H1 (cell line): ENCODE measurements around the gene CREBBP. TPM values are rescaled to one million over a fixed set of nuclear protein-coding genes. Genes with fewer than 3 reads are reported as not detected.

Experiments
- CHD7 ChIP-seq: fragments of 300-600 bp; sonication (generic); IDR thresholded peaks from 2 replicates; pipeline ENCODE4 v1.7.1; 2012; ENCODE audit warnings: low read length, moderate library complexity, mild to moderate bottlenecking, inconsistent platforms; ENCODE audit not compliant: insufficient replicate concordance
- RNF2 ChIP-seq: fragments of 200-900, 300-1000 bp; sonication (generic); IDR thresholded peaks from 2 replicates; pipeline ENCODE4 v1.7.1; 2016; ENCODE audit warnings: borderline replicate concordance, low read depth, mild to moderate bottlenecking, antibody characterized with exemption, low read length; ENCODE audit not compliant: poor library complexity, severe bottlenecking; ENCODE audit errors: missing control alignments
- polyA plus RNA-seq, 7 experiments: library from polyadenylated mRNA; depleted of rRNA in 3 of 7; stranded (reverse) in 5 of 7; unstranded in 2 of 7; fragments of >200 nt in 5 of 7; fragments of 200-250 nt in 2 of 7; gene quantifications; 1 replicate in 5 of 7; 2 replicates in 1 of 7; 4 replicates in 1 of 7; pipeline versions ENCODE4 v1.2.1 to v1.2.3, GENCODE V29; 2011 to 2013; ENCODE audit warnings: missing spikeins in 2 of 7, mixed read lengths in 2 of 7
- total RNA-seq: library from RNA; stranded (reverse); fragmentation: NEBNext Ultra II Directional; extraction: Animal tissue kit (Norgen Biotek cat#: 25700); gene quantifications from 2 replicates; pipeline ENCODE4 v1.2.1, GENCODE V29; 2021

CREBBP gene
- total and polyA plus RNA-seq, 2 of the 8 experiments (the other 6 are each of a cell fraction or from before 2014, with no cell fraction given) = 10.0 to 60.1 TPM

DNA sequence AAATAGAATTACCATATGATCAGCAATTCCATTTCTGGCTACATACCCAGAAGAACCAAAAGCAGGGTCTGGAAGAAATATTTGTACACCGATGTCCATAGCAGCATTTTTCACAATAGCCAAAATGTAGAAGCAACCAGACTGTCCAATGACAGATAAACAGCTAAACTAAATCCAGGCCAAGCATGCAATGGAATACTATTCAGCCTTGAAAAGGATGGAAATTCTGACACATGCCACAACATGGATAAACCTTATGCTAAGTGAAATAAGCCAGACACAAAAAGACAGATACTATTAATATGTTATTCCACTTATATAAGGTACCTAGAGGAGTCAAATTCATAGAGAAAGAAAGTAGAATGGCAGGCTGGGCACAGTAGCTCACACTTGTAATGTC is 25.9 kb upstream of the CREBBP start (continued):
- no peak for TF ChIP-seq CHD7
- no peak for TF ChIP-seq RNF2
